Measurements from ENCODE around the gene FAAP20. TPM values are rescaled to one million over a fixed set of nuclear protein-coding genes. Genes with fewer than 3 reads are reported as not detected.

FAAP20 gene, protein sequence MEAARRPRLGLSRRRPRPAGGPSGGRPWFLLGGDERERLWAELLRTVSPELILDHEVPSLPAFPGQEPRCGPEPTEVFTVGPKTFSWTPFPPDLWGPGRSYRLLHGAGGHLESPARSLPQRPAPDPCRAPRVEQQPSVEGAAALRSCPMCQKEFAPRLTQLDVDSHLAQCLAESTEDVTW
- total RNA-seq, result 14.9 and 16.6 TPM in 2 replicates

DNA sequence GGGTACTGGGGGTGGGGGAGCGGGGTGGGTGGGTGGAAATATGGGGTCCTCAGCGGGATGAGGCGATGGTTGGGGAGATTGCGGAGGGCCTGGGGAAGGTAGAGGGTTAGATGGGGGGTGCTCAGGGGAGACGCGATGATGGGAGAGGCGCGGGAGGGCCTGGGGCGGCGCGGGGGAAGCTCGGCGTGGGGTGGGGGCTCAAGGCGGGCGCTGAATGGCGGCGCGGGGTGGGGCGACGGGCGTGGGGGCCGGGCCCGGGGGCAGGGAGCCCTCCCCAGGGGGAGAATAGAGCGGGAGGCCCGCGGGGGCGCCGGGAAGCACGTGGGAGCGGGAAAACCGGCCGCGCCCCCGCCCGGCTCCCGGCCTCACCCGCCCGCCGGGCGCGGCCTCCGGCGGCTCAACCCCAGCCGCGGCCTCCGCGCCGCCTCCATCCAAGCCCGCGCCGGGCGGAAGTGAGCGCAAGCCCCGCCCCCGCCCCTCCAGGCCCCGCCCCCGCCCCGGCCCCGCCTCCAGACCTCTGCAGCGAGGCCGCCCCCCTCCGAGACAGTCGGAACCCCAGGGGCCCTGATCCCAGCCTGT is at the start of gene FAAP20:
Gene FAAP20 (minus strand): TSS at position 454 of the 579 bp plus-strand sequence. CDS start 23 bp downstream, at position 431.

DNA sequence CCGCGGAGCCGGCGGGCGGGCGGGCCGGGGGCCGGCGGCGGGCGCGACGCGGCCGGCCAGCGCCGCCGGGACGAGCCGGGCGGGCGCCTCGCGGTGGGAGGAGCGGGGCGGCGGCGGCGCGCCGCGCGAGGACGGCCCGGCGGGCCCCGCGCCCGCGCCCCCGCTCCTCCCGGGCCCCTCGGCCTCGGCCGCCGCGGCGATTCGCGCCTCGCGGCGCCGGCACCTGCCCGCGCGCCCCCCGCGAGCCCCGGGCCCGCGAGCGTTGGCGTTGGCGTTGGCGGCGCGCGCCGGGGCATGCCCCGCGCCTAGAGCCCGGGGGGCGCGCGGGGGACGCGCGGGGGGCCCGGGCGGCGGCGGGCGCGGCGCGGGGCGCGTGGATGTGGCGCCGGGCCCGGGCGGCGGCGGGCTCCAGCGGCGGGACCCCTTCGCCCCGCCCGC is 33.6 kb upstream of the FAAP20 start, which contains the start of gene SKI:
Gene SKI (plus strand): TSS at position 163 of the 438 bp plus-strand sequence. CDS start 448 bp downstream, outside the sequence.

Other genes with a start within 250 kb of the FAAP20 start
- not detected in 2 replicates for gene CFAP74, start 191.0 kb downstream of the FAAP20 start, total RNA-seq
- gene GABRD, start 175.4 kb downstream of the FAAP20 start, total RNA-seq, result not detected in 2 replicates
- gene PRKCZ, start 144.4 kb downstream of the FAAP20 start, total RNA-seq, result 0.40 and 0.72 TPM in 2 replicates
- 36.8 and 38.2 TPM in 2 replicates for gene SKI, start 33.5 kb upstream of the FAAP20 start, total RNA-seq
- gene MORN1, start 196.8 kb upstream of the FAAP20 start, total RNA-seq, result 5.1 and 7.1 TPM in 2 replicates
- gene RER1, start 197.1 kb upstream of the FAAP20 start, total RNA-seq, result 120 and 144 TPM in 2 replicates
- 19.8 and 26.8 TPM in 2 replicates for gene PEX10, start 217.8 kb upstream of the FAAP20 start, total RNA-seq

Measured in thoracic aorta endothelial cell (primary cell).